ENCODE results near the gene ANTXR2.

The ANTXR2 gene

GRCh38 chr4:80069837-80070731, 2.9 kb downstream of the ANTXR2 start:
- no peak for DNase-seq

- no peak for DNase-seq
Observed at GRCh38 chr4:80069108-80069836, 3.8 kb downstream of the ANTXR2 start.

- no peak for DNase-seq
Observed at GRCh38 chr4:80065601-80066000, 7.4 kb downstream of the ANTXR2 start.

- no peak for DNase-seq
Observed at GRCh38 chr4:80062527-80062926, 10.5 kb downstream of the ANTXR2 start.

- DNase-seq, result no peak
Observed at GRCh38 chr4:80060804-80061203, 12.2 kb downstream of the ANTXR2 start.

GRCh38 chr4:80058740-80059139, 14.3 kb downstream of the ANTXR2 start:
- DNase-seq, result no peak

GRCh38 chr4:80054375-80054774, 18.7 kb downstream of the ANTXR2 start:
- no peak for DNase-seq

- no peak for DNase-seq
Observed at GRCh38 chr4:80053140-80053910, 19.7 kb downstream of the ANTXR2 start.

GRCh38 chr4:80049813-80050534, 23.1 kb downstream of the ANTXR2 start:
- DNase-seq, result no peak

GRCh38 chr4:80049402-80049801, 23.6 kb downstream of the ANTXR2 start:
- DNase-seq, result no peak

- no peak for DNase-seq
Observed at GRCh38 chr4:80045786-80046185, 27.2 kb downstream of the ANTXR2 start.

GRCh38 chr4:80043541-80043940, 29.5 kb downstream of the ANTXR2 start:
- DNase-seq, result no peak

GRCh38 chr4:80042821-80043220, 30.2 kb downstream of the ANTXR2 start:
- no peak for DNase-seq

- no peak for DNase-seq
Observed at GRCh38 chr4:80037864-80038263, 35.2 kb downstream of the ANTXR2 start.

- DNase-seq, result peak; percentile 12
Observed at GRCh38 chr4:80036949-80037685, 35.9 kb downstream of the ANTXR2 start.

- DNase-seq, result no peak
Observed at GRCh38 chr4:80036306-80036705, 36.7 kb downstream of the ANTXR2 start.

- DNase-seq, result no peak
Observed at GRCh38 chr4:80035336-80035735, 37.7 kb downstream of the ANTXR2 start.

- no peak for DNase-seq
Observed at GRCh38 chr4:80033581-80033980, 39.4 kb downstream of the ANTXR2 start.

- no peak for DNase-seq
Observed at GRCh38 chr4:80029364-80029763, 43.7 kb downstream of the ANTXR2 start.

- no peak for DNase-seq
Observed at GRCh38 chr4:80027611-80028010, 45.4 kb downstream of the ANTXR2 start.

- DNase-seq, result no peak
Observed at GRCh38 chr4:80026100-80026499, 46.9 kb downstream of the ANTXR2 start.
